Endothelial cell of umbilical vein (primary cell): Measurements from ENCODE around the gene JAG2. TPM values are rescaled to one million over a fixed set of nuclear protein-coding genes. Genes with fewer than 3 reads are reported as not detected.

Experiments used
- BruUV-seq: library from RNA; stranded (reverse); fragments of 400-500 nt; replicated peaks from 2 replicates; lab custom pipeline; 2021; lab: Mats Ljungman, UMichigan
- CTCF ChIA-PET: fragments of 300-600, 350-600 bp; sonication (Branson Sonifier 250); formaldehyde crosslinking; loops from one replicate; lab custom pipeline; 2021; ENCODE audit warnings: antibody characterized with exemption, inconsistent platforms; lab: Charles Lee
- POLR2A ChIA-PET: fragments of 300-600, 350-600 bp; sonication (Branson Sonifier 250); formaldehyde crosslinking; loops from one replicate; lab custom pipeline; 2021; ENCODE audit warnings: antibody characterized with exemption, inconsistent platforms; lab: Charles Lee
- DNase-seq: peaks from one replicate; pipeline ENCODE4 v3.0.0-alpha.2; 2011; ENCODE audit warnings: low read depth, low spot score
- FAIRE-seq: peaks from 2 replicates; lab custom pipeline; 2011; peaks lifted over from hg19 to GRCh38; lab: Jason Lieb, UNC
- H2AFZ ChIP-seq: 2 replicates; pipeline ENCODE4 v1.6.0; 2012; ENCODE audit warnings: low read depth, low read length, control low read depth, inconsistent platforms
- H3K27ac ChIP-seq: 2 replicates; pipeline ENCODE4 v1.5.1; 2011; ENCODE audit warnings: low read depth, mild to moderate bottlenecking, control low read depth, low read length, moderate library complexity; ENCODE audit not compliant: insufficient read depth
- H3K27me3 ChIP-seq, 2 experiments: 2 replicates each; pipeline versions ENCODE4 v1.6.0 to v1.6.1; 2011; ENCODE audit warnings: low read length in 2 of 2, mixed read lengths in 1 of 2; ENCODE audit not compliant: control insufficient read depth in 2 of 2, insufficient read depth in 2 of 2
- H3K36me3 ChIP-seq, 2 experiments: 2 replicates in 1 of 2; 3 replicates in 1 of 2; pipeline ENCODE4 v1.5.1; 2011; ENCODE audit warnings: low read length in 2 of 2, mild to moderate bottlenecking in 1 of 2, moderate library complexity in 1 of 2; ENCODE audit not compliant: control insufficient read depth in 2 of 2, insufficient read depth in 2 of 2; ENCODE audit errors: extremely low read depth in 1 of 2
- H3K4me1 ChIP-seq: 3 replicates; pipeline ENCODE4 v1.5.1; 2011; ENCODE audit warnings: mild to moderate bottlenecking, low read length; ENCODE audit not compliant: control insufficient read depth, insufficient read depth; ENCODE audit errors: extremely low read depth
- H3K4me2 ChIP-seq: 2 replicates; pipeline ENCODE4 v1.6.1; 2011; ENCODE audit warnings: low read length, control low read depth, mixed read lengths; ENCODE audit not compliant: insufficient read depth
- H3K4me3 ChIP-seq, 3 experiments: fragments of 200-600 bp in 1 of 3; sonication (generic), shearing (Covaris generic) in 1 of 3; replicated peaks in 1 of 3; 2 replicates each; pipeline ENCODE4 v1.5.1; 2011 to 2016; ENCODE audit warnings: control low read depth in 3 of 3, low read length in 3 of 3, mild to moderate bottlenecking in 2 of 3, inconsistent platforms in 1 of 3, low read depth in 1 of 3, moderate library complexity in 1 of 3; ENCODE audit not compliant: insufficient read depth in 1 of 3
- H3K79me2 ChIP-seq: 2 replicates; pipeline ENCODE4 v1.6.0; 2012; ENCODE audit warnings: low read length, inconsistent platforms; ENCODE audit not compliant: control insufficient read depth, insufficient read depth
- H3K9ac ChIP-seq: replicated peaks from 2 replicates; pipeline ENCODE3; 2011; ENCODE audit warnings: low read length, control low read depth; ENCODE audit not compliant: insufficient read depth; ENCODE audit errors: extremely low read depth
- H3K9me1 ChIP-seq: replicated peaks from 3 replicates; pipeline ENCODE4 v1.6.0; 2011; ENCODE audit warnings: mild to moderate bottlenecking, low read length; ENCODE audit not compliant: control insufficient read depth, insufficient read depth; ENCODE audit errors: extremely low read depth
- H3K9me3 ChIP-seq: replicated peaks from 2 replicates; pipeline ENCODE4 v1.5.1; 2012; ENCODE audit warnings: low read length, inconsistent platforms; ENCODE audit not compliant: control insufficient read depth, insufficient read depth
- H4K20me1 ChIP-seq: replicated peaks from 2 replicates; pipeline ENCODE3; 2011; ENCODE audit warnings: mild to moderate bottlenecking, low read length; ENCODE audit not compliant: control insufficient read depth, insufficient read depth; ENCODE audit errors: extremely low read depth
- EZH2 ChIP-seq: IDR thresholded peaks from 2 replicates; pipeline ENCODE4 v1.6.1; 2012; ENCODE audit warnings: borderline replicate concordance, low read depth, mild to moderate bottlenecking, moderate library complexity, low read length, inconsistent platforms; ENCODE audit not compliant: severe bottlenecking
- FOS ChIP-seq: IDR thresholded peaks from 2 replicates; pipeline ENCODE4 v1.6.1; 2011; ENCODE audit warnings: mild to moderate bottlenecking, low read length, moderate library complexity, borderline replicate concordance; ENCODE audit not compliant: insufficient read depth
- GATA2 ChIP-seq: IDR thresholded peaks from 2 replicates; pipeline ENCODE4 v1.7.0; 2011; ENCODE audit warnings: low read depth, mild to moderate bottlenecking, moderate library complexity, mixed read lengths, low read length; ENCODE audit not compliant: insufficient read length, insufficient read depth
- JUN ChIP-seq: IDR thresholded peaks from 2 replicates; pipeline ENCODE4 v1.6.1; 2011; ENCODE audit warnings: borderline replicate concordance, low read depth; ENCODE audit not compliant: insufficient read length, insufficient read depth
- MAX ChIP-seq: IDR thresholded peaks from 2 replicates; pipeline ENCODE4 v1.6.1; 2011; ENCODE audit not compliant: insufficient read depth, insufficient read length
- MYC ChIP-seq: IDR thresholded peaks from one replicate; pipeline ENCODE4 v1.6.1; 2011; ENCODE audit warnings: mild to moderate bottlenecking, low read depth, low read length
- POLR2A ChIP-seq: IDR thresholded peaks from 2 replicates; pipeline ENCODE4 v1.6.1; 2012; ENCODE audit warnings: low read depth, mild to moderate bottlenecking, control low read depth, low read length
- POLR2AphosphoS5 ChIP-seq: IDR thresholded peaks from 2 replicates; pipeline ENCODE4 v1.6.1; 2012; ENCODE audit warnings: low read depth, mild to moderate bottlenecking, control low read depth, low read length, moderate library complexity; ENCODE audit not compliant: insufficient read depth
- dilution Hi-C: fragments of 300-500 bp; cut with MboI; formaldehyde crosslinking; loops from one replicate; pipeline ENCODE4 v1.15.0; 2019; ENCODE audit warnings: low sequenced_read_pairs; ENCODE audit not compliant: extremely low pct_ligation_motif_present
- intact Hi-C: fragments of 100-400 bp; cut with micrococcal nuclease; formaldehyde crosslinking; loops from one replicate; pipeline ENCODE4 v1.10.0; 2022
- polyA plus RNA-seq, 4 experiments: library from polyadenylated mRNA; depleted of rRNA in 3 of 4; stranded (reverse) in 3 of 4; unstranded in 1 of 4; fragments of >200 nt; gene quantifications; 2 replicates each; pipeline versions ENCODE4 v1.2.1 to v1.2.3, GENCODE V29; 2011 to 2012; ENCODE audit warnings: missing spikeins in 1 of 4
- total RNA-seq: library from RNA; stranded (reverse); gene quantifications from 2 replicates; pipeline ENCODE4 v1.2.3, GENCODE V29; 2021
- TF ChIP-seq, protein P1 (sequence below), 2 donors: IDR thresholded peaks; 1 replicate in 1 of 2; 2 replicates in 1 of 2; pipeline ENCODE4 v1.5.1; 2011; ENCODE audit warnings: low read length in 2 of 2, mild to moderate bottlenecking in 2 of 2, moderate library complexity in 2 of 2, control low read depth in 1 of 2, inconsistent platforms in 1 of 2, low read depth in 1 of 2; ENCODE audit not compliant: insufficient read depth in 1 of 2; ENCODE audit errors: extremely low read depth in 1 of 2

The JAG2 gene
- total and polyA plus RNA-seq, 2 donors (not counting 3 experiments of a cell fraction or from before 2014, with no cell fraction given) = 105 to 128 TPM

DNA sequence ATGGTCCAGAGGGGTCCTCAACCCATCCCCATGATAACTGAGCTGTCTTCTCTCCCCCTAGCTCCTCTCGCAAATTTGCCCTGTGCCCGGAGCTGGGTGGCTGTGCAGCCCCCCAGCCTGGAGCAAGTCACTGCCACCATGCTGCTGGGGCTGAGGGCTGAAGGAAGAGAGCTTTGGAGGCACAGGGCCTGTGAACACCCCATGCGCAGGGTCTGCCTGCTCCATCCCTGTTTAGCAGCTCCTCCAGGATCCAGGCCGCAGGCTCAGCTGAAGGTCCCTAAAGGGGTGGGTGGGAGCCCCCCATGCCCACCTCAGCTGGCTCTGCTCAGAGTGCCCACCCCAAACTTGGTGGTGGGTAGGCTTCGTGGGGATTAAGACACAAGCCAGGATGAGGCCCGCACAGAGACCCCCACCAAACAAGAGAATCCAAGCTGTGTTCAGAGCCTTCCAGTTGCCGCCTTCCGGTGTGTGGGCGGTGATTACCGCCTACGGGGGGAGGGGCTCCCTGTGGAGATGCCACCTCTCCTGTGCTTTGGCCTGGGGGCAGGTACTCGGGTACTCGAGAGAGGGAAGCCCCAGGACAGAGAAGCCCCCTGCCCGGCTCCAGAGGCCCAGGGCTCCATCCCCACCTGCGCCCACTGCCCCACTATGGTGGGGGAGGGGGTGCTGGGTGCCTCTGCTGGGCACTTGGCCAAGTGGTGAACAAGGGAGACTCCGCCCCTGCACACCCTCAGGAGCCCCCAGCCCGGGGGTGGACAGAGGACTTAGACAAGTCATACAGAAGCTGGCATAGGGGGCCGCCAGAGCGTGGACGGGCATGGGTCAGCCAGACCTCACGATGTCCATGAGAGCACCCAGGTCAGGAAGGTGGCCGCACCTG lies 1.4 kb upstream of the JAG2 start:
- peaks cover 27% of the 10 kb centered on the region for H3K79me2 ChIP-seq
- no peak overlapping the region for H3K4me3 ChIP-seq
- H3K27me3 ChIP-seq = no peaks in the 10 kb centered on the region
- H3K4me2 ChIP-seq = no peak overlapping the region
- H3K9me1 ChIP-seq = no peaks in the 10 kb centered on the region
- POLR2A ChIA-PET = interaction anchor here (0.8 to 1.4 kb wide), 2 partner anchors 25 to 131 kb away, joined by 3 to 4 read pairs; partner anchors contain the start of gene BRF1
- FAIRE-seq (no peak), DNase-seq (no peak)
- H2AFZ ChIP-seq = no peak overlapping the region
- H3K9ac ChIP-seq = no peak overlapping the region
- TF ChIP-seq MYC = no peak
- no peaks in the 10 kb centered on the region for H4K20me1 ChIP-seq
- no peaks in the 10 kb centered on the region for H3K9me3 ChIP-seq
- no TSS peak for BruUV-seq
- dilution Hi-C loops = no loop called here
- intact Hi-C loops = loop anchor here (1.0 to 10.0 kb wide), 7 partner anchors 23 to 198 kb away; partner anchors contain the start of gene BTBD6
- peak overlapping the region; percentile 2 for H3K27ac ChIP-seq
- CTCF ChIA-PET = interaction anchor here (0.7 to 6.4 kb wide), 16 partner anchors 10 to 181 kb away, joined by 3 to 94 read pairs (median 6); partner anchors contain the start of genes BTBD6, NUDT14 and PACS2
- no peaks in the 10 kb centered on the region for H3K36me3 ChIP-seq
- peaks cover 49% of the 10 kb centered on the region for H3K4me1 ChIP-seq

DNA sequence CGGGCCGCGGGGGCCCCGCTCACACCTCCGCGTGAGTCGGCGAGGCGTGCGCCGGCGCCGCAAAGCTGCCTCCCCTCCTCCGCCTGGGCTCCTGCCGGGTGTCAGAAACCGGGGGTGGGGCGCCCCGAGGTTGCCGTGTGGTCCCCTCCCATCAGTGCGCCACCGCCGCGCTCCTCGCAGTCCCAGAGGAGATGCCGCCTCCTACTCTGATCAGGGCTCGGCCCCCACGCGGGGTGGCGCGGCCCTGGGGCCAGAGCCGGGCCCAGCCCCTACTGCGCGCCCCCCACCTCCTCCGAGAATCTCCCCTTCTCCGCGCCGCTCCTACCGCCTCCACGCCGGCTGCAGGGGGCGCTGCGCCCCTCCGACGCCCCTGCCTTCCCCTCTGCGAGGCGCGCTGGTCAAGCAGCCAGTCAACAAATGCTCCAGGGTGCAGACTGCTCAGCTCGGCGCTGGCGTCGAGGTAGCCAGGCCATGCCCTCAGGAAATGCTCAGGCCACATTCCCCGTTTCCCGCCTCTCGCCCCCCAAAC lies 467 bp upstream of the JAG2 start:
- intact Hi-C loops = loop anchor here (1.0 to 10.0 kb wide), 7 partner anchors 24 to 197 kb away; partner anchors contain the start of gene BTBD6
- BruUV-seq = no TSS peak
- peak overlapping the region; percentile 2 for H3K27ac ChIP-seq

More for the DNA sequence above, 467 bp upstream of the JAG2 start:
- H3K9me1 ChIP-seq = no peaks in the 10 kb centered on the region
- H3K36me3 ChIP-seq = peaks cover 0 to 3% of the 10 kb centered on the region in 2 experiments
- peak overlapping the region; percentile 30 for H3K4me2 ChIP-seq
- H2AFZ ChIP-seq = peak overlapping the region; percentile 34
- H3K79me2 ChIP-seq = peaks cover 37% of the 10 kb centered on the region
- dilution Hi-C loops = no loop called here
- H3K27me3 ChIP-seq = no peaks in the 10 kb centered on the region
- H3K9me3 ChIP-seq = no peaks in the 10 kb centered on the region
- peaks cover 39% of the 10 kb centered on the region for H3K4me1 ChIP-seq
- TF ChIP-seq JUN (no peak), MAX (peak; percentile 58), GATA2 (no peak), FOS (no peak), POLR2AphosphoS5 (no peak), EZH2 (no peak), MYC (no peak), POLR2A (no peak)
- TF ChIP-seq, protein P1, sequence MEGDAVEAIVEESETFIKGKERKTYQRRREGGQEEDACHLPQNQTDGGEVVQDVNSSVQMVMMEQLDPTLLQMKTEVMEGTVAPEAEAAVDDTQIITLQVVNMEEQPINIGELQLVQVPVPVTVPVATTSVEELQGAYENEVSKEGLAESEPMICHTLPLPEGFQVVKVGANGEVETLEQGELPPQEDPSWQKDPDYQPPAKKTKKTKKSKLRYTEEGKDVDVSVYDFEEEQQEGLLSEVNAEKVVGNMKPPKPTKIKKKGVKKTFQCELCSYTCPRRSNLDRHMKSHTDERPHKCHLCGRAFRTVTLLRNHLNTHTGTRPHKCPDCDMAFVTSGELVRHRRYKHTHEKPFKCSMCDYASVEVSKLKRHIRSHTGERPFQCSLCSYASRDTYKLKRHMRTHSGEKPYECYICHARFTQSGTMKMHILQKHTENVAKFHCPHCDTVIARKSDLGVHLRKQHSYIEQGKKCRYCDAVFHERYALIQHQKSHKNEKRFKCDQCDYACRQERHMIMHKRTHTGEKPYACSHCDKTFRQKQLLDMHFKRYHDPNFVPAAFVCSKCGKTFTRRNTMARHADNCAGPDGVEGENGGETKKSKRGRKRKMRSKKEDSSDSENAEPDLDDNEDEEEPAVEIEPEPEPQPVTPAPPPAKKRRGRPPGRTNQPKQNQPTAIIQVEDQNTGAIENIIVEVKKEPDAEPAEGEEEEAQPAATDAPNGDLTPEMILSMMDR (IDR thresholded peaks at IDR 0.05; ENCODE audit: extremely low read depth in 1 of 2, insufficient read depth in 1 of 2, low read depth in 1 of 2, low read length in 2 of 2) = peak; percentile 86 to 92
- H3K9ac ChIP-seq = no peak overlapping the region
- peak overlapping the region; percentile 11 to 41 (median 16) for H3K4me3 ChIP-seq
- ChIA-PET CTCF (interaction anchor here (0.7 to 6.4 kb wide), 21 partner anchors 9 to 182 kb away, joined by 3 to 94 read pairs (median 4); partner anchors contain the start of genes BTBD6, NUDT14 and PACS2), POLR2A (interaction anchor here (0.8 to 1.4 kb wide), 2 partner anchors 26 to 132 kb away, joined by 3 to 4 read pairs; partner anchors contain the start of gene BRF1)
- FAIRE-seq = peak; percentile 77
- H4K20me1 ChIP-seq = no peaks in the 10 kb centered on the region
- peak; percentile 81 for DNase-seq
